ENCODE data around the gene BTG3.

The BTG3 gene, protein sequence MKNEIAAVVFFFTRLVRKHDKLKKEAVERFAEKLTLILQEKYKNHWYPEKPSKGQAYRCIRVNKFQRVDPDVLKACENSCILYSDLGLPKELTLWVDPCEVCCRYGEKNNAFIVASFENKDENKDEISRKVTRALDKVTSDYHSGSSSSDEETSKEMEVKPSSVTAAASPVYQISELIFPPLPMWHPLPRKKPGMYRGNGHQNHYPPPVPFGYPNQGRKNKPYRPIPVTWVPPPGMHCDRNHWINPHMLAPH

DNA sequence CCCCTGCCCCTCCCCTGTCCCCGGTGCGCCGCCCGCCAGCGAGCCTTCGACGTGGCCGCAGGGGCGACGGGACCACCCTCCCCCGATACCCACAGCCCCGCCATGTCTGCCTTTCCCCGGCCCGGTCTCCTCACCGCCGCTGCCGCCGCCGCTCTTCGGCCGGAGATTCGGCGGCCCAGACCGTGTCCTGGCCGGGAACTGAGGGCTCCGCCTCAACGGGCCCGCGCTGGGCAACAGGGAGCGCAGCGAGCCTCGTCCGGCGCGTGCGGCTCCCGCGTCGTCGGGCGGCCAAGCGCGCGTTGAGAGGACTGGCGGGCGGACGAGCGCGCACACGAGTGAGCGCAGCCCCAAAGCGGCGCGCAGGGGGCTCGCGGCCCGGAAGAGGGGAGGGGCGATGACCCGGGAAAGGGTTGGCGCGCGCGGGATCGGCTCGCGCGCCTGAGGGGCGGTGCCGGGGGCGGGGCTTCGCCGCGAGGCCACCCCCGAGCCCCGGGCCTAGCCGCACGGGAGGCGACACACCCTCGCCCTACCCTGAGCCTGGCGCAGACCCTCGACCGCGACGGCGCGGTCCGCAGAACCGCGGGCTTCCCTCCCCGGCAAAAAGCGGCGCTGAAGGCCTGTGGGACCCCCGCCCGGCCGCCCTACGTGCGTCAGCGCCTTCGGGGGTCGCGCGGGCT is at the start of gene BTG3:
Gene BTG3 (minus strand): TSS at position 337 of the 677 bp plus-strand sequence. CDS start 3,757 bp downstream, outside the sequence.
- peak; percentile 74 for DNase-seq

DNA sequence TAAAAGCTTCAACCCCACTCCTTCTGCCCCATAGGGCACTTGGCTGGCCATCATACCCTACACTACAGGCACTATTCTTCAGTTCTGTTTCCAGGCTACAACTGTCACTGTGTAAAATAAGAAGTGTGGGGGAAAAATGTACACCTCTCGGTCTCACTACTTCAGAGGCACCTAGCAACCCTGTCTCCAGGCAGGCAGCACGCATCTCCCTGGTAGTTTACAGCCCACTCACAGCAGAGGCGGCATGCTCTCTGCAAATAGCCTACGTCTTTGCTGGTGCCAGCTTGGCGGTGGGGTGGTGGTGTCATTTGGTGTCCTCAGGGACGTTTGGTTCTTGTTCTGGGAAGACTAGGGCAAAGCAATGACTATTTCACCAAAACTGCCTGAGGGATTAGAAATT is 48.2 kb upstream of the BTG3 start:
- DNase-seq: no peak

DNA sequence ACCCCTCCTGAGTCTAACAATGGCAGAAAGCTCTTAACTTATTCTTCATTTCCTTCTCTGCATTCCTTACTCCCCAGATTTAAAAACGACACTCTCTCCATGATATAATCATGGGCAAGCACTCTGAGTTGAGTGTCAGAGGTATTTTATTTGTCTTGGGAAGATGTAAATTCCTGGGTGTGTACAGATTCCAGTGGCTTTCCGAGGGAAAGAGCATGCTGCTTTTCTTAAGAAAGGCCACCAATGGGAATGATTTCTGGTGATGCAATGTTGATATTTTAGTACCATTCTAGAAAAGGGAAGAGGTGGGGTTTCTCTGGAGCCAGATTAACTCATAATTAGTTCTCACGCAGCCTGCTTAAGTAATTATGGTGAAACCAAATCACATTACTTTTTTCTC is 47.8 kb upstream of the BTG3 start:
- DNase-seq: no peak

DNA sequence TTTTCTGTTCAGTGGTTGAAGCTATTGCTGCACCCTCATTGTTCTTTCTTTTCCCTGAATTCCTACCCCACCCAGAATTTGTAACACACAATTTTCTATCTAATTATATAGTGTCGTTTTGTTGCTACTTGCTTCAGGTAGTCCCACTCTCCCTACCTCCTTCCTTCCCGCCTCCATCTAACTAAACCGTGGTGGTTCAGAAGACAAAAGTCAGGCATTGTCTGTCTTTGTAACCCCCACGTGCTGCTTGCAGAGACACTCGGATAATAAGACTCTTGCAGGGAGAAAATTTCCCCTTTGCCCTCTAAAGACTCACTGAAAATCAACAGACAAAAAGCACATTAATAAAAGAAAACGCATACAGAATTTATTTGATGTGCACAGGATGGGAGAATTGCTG is 46.2 kb upstream of the BTG3 start:
- DNase-seq: no peak

DNA sequence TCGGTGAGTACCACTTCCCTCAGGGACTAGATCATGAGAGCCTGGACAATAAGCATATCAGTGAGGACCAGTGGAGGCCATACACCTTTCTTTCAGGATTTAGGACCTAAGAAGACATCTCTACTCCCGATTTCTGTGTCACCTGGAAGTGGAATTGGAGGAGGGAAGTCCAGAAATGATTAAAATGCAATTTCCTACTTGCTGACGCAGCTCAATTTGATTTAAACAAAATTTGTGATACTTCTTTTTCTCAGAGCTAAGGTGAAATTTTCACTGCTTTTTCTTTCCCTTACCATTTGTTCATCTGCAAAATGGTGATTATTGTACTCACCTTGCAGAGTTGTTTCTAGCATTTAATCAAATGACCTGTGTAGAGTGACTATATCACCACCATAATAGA is 38.8 kb upstream of the BTG3 start:
- DNase-seq: no peak

DNA sequence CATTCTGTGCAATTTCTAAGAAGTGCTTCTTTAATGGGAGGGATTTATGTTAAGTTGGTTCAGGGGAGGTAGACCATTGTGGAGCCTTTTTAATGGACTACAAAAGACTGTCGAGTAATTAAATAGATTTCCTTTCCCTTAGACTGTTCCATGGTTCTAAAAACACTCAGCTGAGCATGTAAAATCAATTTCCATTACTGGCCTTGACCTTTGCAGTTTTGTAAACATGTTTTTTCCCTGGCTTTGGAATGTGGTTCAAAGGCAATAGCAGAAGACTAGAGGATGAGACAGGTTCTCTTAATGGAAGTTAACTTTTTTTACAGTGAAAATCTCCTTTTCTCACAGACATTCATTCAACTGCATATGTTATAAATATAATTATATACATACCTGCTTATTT is 37.6 kb upstream of the BTG3 start:
- no peak for DNase-seq

DNA sequence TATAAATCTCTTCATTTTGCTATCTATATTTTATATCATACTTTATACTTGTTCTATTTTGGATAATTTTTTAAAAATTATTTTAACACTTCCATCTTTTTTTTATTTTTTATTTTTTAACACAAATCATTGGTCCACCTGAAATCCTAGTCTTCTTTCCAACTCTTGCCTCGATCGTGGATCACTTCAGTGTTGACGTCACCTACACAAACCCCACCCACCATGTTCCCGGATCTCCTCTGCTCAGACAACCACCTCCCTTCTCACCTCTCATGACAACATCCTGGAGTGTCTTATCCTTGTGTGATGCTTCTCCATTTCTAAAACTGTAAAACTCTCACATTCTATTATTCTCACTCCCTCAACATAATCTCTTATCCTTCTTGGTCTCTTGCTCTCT is 34.1 kb upstream of the BTG3 start:
- no peak for DNase-seq

DNA sequence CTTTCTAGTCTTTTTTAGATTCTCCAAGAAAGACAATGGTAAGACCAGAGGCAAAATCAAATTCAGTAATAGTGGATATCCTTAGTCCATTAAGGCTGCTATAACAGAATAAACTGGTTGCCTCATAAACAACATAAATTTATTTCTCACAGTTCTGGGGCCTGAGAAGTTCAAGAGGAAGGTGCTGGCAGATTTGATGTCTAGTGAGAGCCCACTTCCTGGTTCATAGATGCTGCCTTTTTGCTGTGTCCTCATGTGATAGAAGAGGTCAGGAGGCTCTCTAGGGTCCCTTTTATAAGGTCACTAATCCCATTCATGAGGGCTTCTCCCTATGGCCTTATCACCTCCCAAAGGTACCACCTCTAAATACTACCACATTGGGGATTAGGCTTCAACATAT is 31.5 kb upstream of the BTG3 start:
- no peak for DNase-seq

DNA sequence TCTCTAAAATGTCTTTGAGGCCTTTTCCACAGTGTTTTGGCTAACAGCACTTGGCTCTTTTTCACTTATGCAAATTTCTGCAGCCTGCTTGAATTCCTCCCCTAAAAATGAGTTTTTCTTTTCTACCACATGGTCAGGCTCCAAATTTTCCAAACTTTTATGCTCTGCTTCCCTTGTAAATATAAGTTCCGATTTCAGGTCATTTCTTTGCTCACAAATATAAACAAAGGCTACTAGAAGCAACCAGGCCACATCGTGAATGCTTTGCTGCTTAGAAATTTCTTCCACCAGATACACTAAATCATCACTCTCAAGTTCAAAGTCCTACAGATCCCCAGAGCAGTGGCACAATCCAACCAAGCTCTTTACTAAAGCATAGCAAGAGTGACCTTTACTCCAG is 28.1 kb upstream of the BTG3 start:
- DNase-seq: no peak

DNA sequence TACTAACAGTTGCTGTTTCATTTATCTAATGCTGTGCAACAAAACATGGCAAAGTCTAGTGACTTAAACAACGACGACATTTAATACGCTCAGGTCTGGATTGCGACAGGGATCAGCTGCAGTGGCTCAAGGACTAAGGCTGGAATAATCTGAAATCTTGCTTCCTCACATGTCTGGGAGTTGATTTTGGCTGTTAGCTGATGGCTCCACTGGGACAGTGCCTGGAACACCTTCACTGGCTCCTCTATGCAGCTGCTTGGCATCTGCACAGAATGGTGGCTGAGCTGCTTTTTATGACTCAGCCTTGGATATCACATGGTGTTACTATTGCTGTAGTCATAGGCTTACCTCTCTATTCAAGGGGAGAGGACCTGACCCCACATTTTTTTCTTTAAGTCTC is 24.0 kb upstream of the BTG3 start:
- no peak for DNase-seq

DNA sequence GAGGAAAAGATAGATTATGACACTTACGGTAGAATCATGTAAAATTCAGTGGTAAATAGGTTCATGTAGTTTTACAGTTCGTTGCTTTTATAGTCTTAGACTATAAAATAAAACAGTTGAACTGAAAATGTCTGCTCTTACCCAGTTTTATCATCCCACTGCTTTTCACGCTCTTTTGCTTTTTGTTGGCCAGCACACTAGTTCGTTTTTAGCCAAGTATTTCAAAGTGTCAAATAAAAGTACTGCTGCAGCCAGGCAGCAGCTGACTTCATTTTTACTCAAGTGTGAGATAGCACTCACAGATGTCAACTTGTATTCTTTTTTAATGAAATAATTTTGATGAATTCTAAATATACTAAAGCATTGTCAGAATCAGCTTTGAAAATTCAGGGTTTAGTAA is 18.5 kb upstream of the BTG3 start:
- no peak for DNase-seq

DNA sequence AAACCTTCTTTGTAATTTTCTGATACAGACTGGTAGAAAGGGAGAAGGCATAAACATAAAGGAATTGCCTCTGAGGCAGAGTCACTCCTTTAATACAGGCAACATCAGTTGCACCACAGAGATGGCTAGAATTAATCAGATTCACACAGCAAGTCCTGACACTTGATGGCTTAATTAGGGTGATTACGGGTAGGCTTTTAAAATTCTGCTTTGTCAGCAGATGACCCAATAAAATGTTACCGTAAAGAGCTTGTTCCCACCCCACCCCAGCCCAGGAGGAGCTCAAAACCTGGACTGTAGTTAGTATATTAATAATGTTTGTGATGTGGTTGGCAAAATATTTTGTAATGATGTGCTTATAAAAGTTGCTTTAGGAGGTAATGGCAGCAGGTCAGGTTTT is 9.3 kb upstream of the BTG3 start:
- no peak for DNase-seq

DNA sequence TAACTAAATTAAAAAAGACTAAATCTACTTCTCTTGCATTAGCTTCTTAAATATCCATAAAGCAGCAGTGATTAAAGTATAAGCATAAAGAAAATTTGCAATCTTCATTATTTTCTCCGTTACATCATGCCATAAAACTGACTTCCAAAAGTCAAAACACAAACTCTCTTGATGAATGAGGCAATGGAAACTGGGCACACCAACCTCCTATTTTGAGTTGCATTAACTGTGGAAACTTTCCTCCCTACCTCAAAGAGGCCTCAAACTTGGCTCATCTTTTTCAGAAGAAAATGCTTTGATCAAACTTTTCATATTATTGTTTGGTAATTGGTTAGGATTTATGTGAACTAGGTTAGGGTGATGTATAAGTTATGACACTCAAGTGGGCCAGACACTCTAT is 4.1 kb upstream of the BTG3 start:
- no peak for DNase-seq

DNA sequence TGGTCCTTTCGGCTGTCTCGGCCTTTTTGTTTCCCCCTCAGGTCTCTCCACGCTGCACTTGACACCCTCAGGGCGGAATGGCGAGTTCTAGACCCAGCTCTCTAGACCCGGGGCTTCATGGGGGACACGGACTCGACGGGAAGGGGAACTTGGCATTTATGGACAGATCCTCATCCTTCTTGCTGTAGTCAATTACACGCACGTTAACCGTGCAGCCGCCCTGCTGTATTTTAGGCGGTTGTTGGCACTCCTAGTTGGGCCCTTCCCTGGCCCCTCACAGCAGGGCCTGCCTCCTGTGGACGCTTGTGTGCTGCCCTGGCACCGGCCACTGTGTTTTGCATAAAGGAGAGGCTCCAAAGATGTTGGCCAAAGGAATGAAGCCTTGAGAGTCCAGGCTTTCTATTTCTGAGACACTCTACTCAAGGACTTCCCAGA is 558 bp upstream of the BTG3 start:
- DNase-seq: no peak

DNA sequence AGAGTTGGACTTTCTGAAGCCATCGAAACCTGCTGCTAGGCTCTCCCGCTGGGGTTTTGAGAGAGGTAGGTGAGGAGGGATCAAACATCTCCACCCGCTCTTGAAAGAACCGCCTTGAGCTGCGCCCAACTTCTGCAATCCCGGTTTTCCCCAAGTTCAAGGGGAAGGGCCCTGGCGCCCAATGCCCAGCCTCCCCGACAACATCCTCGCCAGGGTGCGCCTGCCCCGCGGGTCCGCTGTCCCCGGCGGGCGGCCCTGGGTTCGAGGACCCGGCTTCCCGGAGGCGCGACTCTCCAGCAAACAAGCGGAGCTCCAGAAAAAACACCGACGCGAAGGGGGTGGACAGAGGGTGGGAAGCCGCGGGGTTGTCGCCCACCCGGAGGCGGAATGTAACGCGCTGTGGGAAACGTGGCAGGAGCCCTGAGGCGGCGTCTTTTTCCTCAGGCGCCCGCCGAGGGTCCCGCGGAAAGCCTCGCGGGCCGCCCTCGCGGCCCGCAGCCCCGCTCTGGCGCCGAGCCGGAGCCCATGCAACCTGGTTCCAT is 607 bp downstream of the BTG3 start:
- DNase-seq: peak; percentile 12

DNA sequence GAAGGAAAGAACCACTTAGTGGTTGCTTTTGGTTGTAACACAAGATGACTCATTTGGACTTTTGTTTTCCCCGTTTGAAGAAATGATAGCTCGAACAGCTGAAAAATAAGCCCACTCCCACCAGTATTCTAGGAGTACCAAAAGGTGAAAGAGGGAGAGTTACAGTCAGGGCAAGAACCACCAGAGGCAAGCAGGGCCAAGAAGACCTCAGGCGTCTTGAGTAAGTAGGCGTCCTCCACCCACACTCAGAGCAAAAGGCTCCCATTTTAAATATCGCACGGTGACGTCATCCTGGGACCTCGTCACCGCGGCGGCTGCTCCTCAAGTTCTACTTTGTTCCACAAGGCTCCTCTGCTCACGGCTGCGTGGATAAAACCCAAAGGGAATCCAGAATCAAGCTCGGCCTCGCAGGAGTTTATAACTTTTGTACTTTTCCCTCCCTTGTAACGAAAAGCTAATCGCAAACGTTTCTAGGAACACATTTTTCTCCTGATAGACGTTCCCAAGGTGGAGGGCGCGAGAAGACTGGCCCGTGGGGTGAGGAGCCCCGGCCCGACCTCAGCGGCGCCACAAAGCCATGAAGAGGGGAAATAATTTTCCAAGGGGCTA is 1.2 kb downstream of the BTG3 start:
- peak; percentile 80 for DNase-seq

DNA sequence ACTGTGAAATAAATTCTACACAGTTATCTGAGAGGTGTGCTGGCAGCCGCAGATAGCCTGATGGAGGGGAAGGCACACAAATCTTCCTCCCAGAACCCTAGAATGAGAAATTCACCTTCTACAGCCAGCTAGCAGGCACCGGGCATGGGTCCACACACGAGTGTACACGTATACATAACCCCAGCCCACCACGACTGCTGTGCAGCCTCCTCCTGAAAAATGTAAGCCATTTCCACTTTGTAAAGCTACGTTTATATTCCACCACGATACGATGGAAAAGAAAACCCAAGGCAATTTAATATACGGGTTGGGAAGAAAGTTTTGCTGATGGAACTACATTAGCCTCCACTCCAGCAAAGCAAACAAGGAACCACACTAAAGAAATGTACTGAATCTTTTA is 1.8 kb downstream of the BTG3 start:
- no peak for DNase-seq

DNA sequence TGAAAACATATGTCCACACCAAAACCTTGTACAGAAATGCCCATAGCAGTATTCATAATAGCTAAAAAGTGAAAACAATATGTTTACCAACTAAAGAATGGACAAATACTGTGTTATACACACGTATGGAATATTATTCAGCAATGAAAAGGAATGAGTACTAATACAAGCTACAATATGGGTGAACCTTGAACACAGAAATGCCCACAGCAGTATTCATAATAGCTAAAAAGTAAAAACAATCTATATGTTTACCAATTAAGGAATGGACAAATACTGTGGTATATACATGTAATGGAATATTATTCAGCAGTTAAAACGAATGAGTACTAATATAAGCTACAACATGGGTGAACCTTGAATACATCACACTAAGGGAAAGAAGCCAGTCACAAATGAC is 3.0 kb downstream of the BTG3 start:
- no peak for DNase-seq

DNA sequence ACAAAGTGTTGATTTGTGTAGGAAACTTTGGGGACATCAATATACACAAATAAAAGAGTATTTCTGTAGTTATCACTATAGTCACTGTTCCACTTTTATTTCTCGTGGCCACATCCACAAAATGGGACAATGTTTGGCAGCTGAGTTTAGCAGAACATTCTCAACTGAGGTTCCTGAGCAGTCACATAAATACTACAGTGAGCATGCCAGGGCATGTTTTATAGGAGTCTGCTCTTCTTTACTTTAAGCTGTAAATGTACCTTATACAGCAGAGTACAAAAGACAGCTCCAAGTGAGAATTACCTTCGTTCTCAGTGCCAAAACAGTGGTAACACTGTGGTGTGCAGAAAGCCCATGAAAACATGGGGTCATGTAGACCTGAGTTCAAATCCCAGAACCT is 5.0 kb downstream of the BTG3 start:
- no peak for DNase-seq

DNA sequence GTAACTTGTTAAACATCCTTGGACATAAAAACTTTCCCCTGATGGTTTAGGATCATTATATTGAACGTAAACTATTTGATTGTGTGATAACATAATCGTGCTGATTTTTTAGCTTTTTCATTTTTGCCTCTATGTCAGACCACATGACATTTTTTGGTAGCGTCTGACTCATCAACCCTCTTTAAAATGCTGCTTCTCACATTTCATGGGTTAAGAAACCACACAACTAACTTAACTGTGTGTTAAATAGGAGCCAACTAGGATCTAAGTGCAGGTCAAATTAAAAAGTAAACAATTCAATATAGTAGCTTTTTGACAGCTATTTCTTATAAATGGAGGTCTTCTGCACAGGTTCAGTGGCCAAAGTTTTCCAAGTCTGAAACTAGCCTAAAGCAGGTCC is 9.8 kb downstream of the BTG3 start:
- no peak for DNase-seq

DNA sequence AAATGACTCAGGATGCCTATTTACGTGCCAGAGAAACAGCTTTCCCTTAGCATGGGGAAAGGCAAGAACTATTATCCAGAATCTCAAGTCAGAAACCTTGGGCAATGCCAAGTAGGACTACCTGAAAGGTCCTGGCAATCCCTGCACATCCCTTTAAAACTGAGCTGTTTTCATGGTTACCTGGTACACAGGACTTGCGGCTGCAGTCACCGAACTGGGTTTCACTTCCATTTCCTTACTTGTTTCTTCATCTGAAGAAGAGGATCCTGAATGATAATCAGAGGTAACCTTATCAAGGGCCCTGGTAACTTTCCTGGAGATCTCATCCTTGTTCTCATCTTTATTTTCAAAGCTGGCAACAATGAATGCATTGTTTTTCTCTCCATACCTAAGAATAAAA is 14.3 kb downstream of the BTG3 start:
- no peak for DNase-seq

DNA sequence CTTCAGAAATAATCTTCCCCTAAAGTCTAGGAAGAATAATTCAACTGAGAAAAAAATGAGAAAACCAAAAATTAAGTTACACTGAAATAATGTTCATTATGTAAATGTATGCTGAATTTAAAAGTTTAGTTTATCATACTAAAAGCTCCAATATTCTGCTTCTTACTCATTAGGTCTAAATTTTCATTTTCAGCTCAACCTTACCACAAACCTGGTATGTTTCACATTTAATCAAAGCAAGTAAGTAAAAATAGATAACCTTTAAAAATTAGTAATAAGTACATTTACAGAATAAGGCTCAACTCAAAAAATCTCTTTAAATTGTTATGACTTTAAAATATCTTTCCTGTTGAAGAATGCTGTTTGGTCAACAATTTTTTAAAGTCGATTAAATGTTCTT is 15.0 kb downstream of the BTG3 start:
- DNase-seq: no peak

DNA sequence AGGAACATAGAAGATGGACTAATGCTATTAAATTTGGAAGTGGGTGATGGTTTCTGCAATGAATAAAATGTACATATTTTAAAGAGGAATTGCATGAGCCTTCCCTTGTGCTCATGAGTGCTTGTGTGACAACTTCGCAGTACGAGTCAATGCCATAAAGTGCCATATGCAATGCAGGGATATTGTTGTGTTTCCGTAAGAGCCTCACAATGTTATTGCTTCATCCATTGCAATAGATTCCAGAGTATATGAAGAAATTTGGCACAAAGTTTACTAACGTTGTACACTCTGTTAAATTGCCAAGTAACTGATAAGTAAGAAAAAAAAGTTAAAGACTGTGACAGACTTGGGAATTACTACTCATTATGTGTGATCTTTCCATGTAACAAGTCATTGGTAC is 22.3 kb downstream of the BTG3 start:
- DNase-seq: no peak

DNA sequence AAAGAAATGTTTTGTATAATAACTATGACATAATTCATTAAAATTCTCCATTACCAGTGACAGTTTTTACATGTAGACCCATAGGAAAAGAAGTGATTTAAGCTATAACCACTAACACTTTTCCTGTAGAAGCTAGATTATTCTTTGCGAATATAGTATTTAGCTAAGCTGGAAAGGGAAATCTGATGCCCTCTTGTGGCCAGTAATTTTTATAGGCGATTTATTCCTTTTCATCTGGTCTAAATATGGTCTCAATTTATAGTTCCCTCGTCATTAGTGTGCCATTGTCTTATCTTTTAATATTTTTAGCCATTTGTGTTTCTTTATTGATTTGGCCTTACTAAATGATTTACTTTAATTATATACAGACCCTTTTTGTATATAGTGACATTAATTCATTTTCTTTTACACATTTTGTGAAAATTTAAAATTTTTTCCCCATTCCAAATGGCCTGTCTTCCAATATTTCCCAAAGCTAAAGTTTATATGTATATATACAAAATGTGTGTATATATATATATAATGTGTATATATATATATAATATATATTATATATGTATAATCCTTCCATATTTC is 26.7 kb downstream of the BTG3 start:
- no peak for DNase-seq
